ENCODE measurements around the gene HIRA.

HIRA gene

GRCh38 chr22:19467912-19468311 lies 36.4 kb upstream of the HIRA start:
- TF ChIP-seq TEAD4 (IDR thresholded peaks at IDR 0.05) (no peak), CREB1 (IDR thresholded peaks at IDR 0.05; ENCODE audit: low read depth) (no peak), YY1 (IDR thresholded peaks at IDR 0.05; ENCODE audit: low read depth) (no peak), FOXM1 (IDR thresholded peaks at IDR 0.05; ENCODE audit: borderline replicate concordance, low read depth) (no peak), USF1 (IDR thresholded peaks at IDR 0.05) (no peak), NFIC (IDR thresholded peaks at IDR 0.05) (no peak), ZBTB7A (IDR thresholded peaks at IDR 0.05; ENCODE audit: low read depth) (no peak), CEBPB (IDR thresholded peaks at IDR 0.05) (no peak), RAD21 (IDR thresholded peaks at IDR 0.05; ENCODE audit: low read depth) (no peak), TAF1 (IDR thresholded peaks at IDR 0.05; ENCODE audit: low read depth) (no peak), EGR1 (IDR thresholded peaks at IDR 0.05) (no peak), MAX (IDR thresholded peaks at IDR 0.05) (no peak), REST (IDR thresholded peaks at IDR 0.05; ENCODE audit: low read depth) (no peak), EP300 (IDR thresholded peaks at IDR 0.05; ENCODE audit: borderline replicate concordance) (no peak), TCF12 (IDR thresholded peaks at IDR 0.05; ENCODE audit: low read depth) (no peak)

GRCh38 chr22:19466848-19467752 lies 35.6 kb upstream of the HIRA start:
- TF ChIP-seq MAX (IDR thresholded peaks at IDR 0.05): no peak
- TF ChIP-seq ZBTB7A (IDR thresholded peaks at IDR 0.05; ENCODE audit: low read depth): no peak
- no peak for TF ChIP-seq REST (IDR thresholded peaks at IDR 0.05; ENCODE audit: low read depth)
- TF ChIP-seq TAF1 (IDR thresholded peaks at IDR 0.05; ENCODE audit: low read depth): no peak
- no peak for TF ChIP-seq EP300 (IDR thresholded peaks at IDR 0.05; ENCODE audit: borderline replicate concordance)
- TF ChIP-seq EGR1 (IDR thresholded peaks at IDR 0.05): no peak
- TF ChIP-seq USF1 (IDR thresholded peaks at IDR 0.05): no peak
- TF ChIP-seq NFIC (IDR thresholded peaks at IDR 0.05): no peak
- TF ChIP-seq TCF12 (IDR thresholded peaks at IDR 0.05; ENCODE audit: low read depth): no peak
- TF ChIP-seq YY1 (IDR thresholded peaks at IDR 0.05; ENCODE audit: low read depth): no peak
- no peak for TF ChIP-seq CEBPB (IDR thresholded peaks at IDR 0.05)
- no peak for TF ChIP-seq TEAD4 (IDR thresholded peaks at IDR 0.05)
- TF ChIP-seq RAD21 (IDR thresholded peaks at IDR 0.05; ENCODE audit: low read depth): no peak
- TF ChIP-seq CREB1 (IDR thresholded peaks at IDR 0.05; ENCODE audit: low read depth): no peak
- TF ChIP-seq FOXM1 (IDR thresholded peaks at IDR 0.05; ENCODE audit: borderline replicate concordance, low read depth): no peak

GRCh38 chr22:19466126-19466716 lies 34.7 kb upstream of the HIRA start:
- no peak for TF ChIP-seq RAD21 (IDR thresholded peaks at IDR 0.05; ENCODE audit: low read depth)
- no peak for TF ChIP-seq FOXM1 (IDR thresholded peaks at IDR 0.05; ENCODE audit: borderline replicate concordance, low read depth)
- TF ChIP-seq REST (IDR thresholded peaks at IDR 0.05; ENCODE audit: low read depth): no peak
- no peak for TF ChIP-seq ZBTB7A (IDR thresholded peaks at IDR 0.05; ENCODE audit: low read depth)
- TF ChIP-seq USF1 (IDR thresholded peaks at IDR 0.05): no peak
- TF ChIP-seq CREB1 (IDR thresholded peaks at IDR 0.05; ENCODE audit: low read depth): no peak
- no peak for TF ChIP-seq TEAD4 (IDR thresholded peaks at IDR 0.05)
- no peak for TF ChIP-seq CEBPB (IDR thresholded peaks at IDR 0.05)
- no peak for TF ChIP-seq TCF12 (IDR thresholded peaks at IDR 0.05; ENCODE audit: low read depth)
- no peak for TF ChIP-seq NFIC (IDR thresholded peaks at IDR 0.05)
- TF ChIP-seq TAF1 (IDR thresholded peaks at IDR 0.05; ENCODE audit: low read depth): no peak
- TF ChIP-seq YY1 (IDR thresholded peaks at IDR 0.05; ENCODE audit: low read depth): no peak
- TF ChIP-seq EP300 (IDR thresholded peaks at IDR 0.05; ENCODE audit: borderline replicate concordance): no peak
- no peak for TF ChIP-seq EGR1 (IDR thresholded peaks at IDR 0.05)

All from Ishikawa (cell line).